Hematopoietic multipotent progenitor cell treated with erythropoietin and hydrocortisone succinate and interleukin-3 and kit ligand, for 15 days (in vitro differentiated cells): ENCODE data around the gene NETO1.

ENCODE experiments used
- DNase-seq: peaks from one replicate; pipeline ENCODE4 v3.0.0-alpha.2; 2015; ENCODE audit warnings: low spot score

The NETO1 gene, protein sequence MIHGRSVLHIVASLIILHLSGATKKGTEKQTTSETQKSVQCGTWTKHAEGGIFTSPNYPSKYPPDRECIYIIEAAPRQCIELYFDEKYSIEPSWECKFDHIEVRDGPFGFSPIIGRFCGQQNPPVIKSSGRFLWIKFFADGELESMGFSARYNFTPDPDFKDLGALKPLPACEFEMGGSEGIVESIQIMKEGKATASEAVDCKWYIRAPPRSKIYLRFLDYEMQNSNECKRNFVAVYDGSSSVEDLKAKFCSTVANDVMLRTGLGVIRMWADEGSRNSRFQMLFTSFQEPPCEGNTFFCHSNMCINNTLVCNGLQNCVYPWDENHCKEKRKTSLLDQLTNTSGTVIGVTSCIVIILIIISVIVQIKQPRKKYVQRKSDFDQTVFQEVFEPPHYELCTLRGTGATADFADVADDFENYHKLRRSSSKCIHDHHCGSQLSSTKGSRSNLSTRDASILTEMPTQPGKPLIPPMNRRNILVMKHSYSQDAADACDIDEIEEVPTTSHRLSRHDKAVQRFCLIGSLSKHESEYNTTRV

DNA sequence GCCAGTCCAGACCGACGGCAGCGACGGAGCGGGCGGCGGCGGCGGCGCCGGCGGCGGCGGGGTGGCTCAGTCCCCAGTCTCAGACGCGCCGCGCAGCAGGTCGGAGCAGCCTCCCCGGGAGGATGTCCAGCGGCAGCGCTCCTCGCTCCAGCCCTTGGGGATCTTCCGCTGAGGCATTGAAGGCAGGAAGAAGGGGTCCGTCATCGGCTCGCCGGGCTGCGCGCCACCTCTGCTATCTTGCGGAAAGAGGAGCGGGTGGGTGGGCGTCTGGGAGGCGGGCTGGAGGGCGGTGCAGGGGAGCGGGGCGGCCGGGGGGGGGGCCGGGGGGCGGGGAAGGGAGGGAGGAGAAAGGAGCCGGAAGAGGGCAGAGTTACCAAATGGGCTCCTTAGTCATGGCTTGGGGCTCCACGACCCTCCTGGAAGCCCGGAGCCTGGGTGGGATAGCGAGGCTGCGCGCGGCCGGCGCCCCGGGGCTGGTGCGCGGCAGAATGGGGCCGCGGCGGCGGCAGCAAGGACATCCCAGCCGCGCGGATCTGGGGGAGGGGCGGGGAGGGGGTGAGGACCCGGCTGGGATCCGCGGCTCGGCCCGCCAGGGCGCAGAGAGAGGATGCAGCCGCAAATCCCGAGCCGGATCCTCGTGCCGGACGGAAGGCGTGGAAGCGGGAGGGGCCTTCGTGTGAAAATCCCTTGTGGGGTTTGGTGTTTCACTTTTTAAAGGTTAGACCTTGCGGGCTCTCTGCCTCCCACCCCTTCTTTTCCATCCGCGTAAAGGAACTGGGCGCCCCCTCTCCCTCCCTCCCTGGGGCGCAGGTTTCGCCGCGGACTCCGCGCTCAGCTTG is at the start of gene NETO1:
NETO1 (minus strand) TSS at position 242 of the 839 bp plus-strand sequence. CDS start 696 bp downstream, outside the sequence.
- no peak for DNase-seq

DNA sequence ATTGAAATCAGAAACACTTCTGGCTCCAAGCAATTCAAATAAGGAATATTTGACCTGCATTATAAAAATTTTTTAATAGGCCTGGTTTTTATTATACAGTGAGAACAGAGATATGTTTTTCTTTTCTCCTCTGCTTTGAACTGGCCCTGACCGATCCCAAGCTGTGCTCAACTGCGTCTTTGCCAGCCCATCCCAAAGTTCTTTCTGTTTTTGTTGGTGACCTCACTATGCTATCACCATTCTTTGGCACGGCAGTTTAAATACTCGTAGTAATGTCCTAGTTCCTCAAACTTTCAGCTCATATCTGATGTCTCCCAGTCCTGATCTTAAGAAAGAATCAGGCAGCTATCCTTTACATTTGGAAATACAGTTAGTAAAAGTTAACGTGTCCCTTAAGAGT is 42.3 kb upstream of the NETO1 start:
- DNase-seq, result no peak

DNA sequence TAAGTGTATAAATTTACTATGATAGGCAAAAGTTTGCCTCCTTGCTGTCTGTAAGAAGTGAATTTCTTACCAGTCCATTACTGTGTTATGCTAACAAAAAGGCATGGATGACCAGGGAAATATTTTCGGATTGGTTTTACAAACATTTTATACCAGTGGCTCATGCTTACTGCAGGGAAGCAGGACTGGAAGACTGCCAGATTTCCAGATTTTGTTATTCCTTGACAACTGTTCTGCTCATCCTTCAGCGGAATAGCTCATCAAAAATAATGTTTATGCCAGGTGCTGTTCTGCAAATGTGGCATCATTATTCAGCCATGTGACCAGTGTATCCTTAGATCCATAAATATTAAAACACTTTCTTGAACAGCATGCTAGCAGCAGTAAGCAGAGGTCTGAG is 40.4 kb upstream of the NETO1 start:
- no peak for DNase-seq

DNA sequence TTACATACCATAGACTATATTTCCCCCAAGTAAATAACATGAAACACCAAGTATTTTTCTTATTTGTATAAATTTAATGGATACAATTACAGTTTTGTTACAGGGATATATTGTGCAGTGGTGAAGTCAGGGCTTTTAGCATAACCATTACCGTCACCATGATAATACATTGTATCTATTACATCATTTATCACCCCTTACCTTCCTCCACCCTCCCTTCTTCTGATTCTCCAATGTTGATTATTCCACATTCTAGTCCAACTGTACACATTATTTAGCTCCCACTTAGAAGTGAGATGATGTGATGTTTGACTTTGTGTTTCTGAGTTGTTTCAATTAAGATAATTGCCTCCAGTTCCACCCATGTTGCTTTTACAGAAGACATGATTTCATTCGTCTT is 35.2 kb upstream of the NETO1 start:
- DNase-seq, result no peak

DNA sequence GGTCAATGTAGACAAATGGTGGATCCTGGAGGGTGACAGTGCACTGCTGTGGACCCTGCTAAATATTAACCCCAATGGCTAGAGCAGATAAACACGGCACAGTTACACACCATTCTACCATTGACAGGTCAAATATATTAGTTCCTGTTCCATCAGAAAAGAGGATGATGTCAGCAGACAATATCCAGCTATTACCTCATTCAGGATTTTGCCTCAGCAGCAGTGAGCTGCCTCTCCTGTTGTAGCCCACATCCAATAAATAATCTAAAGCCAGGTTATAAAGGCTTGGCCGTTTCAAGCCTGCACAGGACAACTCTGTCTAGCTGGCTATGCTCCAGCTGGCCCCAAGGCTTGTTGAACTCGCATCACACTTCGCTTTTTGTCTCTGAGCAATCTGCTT is 31.6 kb upstream of the NETO1 start:
- no peak for DNase-seq

DNA sequence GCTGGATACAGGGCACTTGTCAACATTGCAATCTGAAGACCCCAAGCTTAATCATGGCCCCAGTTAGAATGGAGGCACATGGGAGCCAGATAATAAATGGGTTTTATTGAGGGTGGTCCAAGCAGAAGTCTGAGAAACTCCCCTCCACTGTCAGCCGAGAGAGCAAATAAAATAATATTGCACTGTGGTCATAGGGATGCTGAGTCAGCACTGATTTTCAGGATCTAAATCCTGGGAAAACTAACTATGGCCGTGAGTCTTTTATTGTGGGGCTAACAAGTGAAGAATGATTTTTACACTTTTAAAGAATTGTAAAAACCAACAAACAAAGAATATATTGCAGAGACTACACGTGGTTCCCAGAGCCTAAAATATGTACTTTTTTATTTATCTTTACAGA is 31.1 kb upstream of the NETO1 start:
- DNase-seq, result no peak

DNA sequence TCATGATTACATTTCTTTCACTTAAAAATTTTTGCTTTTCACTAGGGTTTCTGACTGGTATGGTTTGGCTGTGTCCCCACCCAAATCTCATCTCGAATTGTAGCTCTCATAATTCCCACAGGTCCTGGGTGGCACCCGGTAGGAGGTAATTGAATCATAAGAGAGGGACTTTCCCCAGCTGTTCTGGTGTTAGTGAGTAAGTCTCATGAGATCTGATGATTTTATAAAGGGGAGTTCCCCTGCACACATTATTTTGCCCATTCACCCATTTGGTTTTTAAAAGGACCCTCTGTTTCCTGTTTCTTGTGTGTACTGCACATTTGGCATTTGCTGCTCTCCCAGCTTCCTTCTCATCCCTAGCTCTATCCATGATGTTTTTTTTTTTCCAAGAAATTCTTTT is 27.8 kb upstream of the NETO1 start:
- no peak for DNase-seq

DNA sequence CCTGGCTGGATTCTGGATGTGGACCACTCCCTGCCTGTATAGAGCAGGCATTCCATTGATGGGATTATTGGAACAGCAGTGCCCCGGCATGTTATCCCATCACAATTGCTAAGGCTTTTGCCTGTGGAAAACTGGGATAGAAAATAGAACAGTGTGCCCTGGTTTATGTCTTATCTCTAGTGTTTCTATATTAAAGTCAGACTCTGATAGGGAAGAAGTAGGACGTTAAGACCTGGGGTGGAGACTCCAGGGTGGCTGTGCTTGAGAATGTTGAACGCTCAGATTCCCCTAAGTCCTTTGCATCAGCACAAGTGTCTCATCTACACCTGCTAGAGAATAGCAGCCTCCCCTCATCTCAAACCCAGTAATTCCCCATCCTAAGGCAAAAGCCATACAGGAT is 10.8 kb upstream of the NETO1 start:
- DNase-seq, result no peak

DNA sequence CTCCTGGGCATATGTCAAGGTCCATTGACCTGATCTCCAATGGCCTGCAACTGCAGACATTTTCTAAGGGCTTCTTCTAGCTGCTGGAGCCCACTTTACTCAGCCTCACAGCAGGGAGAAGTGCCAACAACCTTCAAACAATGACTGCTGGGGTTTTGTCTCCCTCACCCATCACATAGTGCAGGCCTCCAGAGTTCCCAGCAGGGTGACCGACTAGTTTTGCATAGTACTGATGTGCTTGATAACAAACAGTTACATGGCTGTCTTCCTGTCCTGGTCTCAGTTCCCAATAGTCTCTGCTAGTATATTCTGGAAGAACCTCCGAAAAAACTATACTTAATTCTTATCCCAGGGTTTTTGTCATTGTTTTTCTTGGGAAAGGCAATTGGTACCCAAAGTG is 10.4 kb upstream of the NETO1 start:
- no peak for DNase-seq

DNA sequence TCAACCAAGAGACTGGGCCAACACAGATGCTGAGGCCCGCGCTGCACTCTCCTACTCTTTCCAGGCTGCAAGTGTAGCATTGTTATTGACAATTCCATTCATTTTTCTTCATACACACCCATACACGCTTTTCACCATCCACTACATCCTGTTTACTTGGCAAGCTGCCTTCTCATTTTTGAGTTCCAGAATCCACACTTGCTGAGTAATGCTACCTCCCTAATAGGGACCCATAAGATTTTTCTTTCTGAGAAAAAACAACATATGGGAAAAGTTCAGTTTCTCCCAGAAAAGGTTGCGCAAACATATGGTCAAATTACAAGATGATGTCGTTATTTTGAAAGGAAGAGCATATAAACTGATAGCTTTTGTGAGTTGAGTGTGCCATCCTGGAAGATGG is 3.3 kb upstream of the NETO1 start:
- DNase-seq, result no peak

DNA sequence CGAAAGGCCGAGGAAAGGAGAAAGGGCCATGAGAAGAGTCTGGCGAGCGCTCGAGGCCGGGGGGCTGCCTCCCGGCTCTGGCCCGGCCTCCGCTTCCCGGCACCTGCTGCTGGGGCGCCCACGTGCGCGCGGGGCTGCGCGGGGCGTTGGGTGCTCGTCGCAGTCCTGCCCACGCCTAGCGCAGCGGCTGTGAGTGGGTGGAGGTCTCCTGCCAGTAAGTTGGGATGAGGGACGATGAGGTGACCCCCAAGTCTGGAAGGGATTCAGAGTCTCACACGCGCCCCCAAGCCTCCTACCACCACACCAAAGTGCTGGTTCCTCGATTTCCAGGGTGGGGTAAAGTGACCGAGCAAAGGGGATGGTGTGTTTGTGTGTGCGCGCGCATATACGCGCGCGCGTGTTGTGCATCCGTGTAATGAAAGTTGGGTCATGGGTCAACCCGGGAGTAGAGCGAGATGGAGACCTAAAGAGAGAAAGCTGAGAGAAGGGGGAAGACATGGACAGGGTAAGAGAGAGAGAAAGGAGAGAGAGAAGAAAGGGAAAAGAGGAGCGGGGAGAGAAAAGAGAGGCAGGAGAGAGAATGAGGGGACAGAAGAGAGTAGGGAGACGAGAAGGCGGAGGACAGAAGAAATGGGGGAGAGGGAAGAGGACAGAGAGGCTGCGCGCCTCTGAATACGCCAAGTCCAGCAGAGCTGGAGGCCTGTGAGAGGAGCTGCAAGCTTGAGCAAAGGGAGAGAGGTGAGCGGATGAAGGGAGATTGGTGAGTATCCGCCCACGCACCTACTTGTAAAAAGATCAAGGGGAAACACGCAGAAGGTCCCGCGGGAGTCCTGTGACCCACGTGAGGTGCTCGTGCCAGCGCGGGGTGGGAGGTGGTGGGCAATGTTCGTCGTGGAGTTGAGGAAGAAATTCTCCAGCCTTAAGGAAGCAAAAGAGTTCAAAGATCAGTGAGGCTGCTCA is 1.7 kb upstream of the NETO1 start:
- no peak for DNase-seq

DNA sequence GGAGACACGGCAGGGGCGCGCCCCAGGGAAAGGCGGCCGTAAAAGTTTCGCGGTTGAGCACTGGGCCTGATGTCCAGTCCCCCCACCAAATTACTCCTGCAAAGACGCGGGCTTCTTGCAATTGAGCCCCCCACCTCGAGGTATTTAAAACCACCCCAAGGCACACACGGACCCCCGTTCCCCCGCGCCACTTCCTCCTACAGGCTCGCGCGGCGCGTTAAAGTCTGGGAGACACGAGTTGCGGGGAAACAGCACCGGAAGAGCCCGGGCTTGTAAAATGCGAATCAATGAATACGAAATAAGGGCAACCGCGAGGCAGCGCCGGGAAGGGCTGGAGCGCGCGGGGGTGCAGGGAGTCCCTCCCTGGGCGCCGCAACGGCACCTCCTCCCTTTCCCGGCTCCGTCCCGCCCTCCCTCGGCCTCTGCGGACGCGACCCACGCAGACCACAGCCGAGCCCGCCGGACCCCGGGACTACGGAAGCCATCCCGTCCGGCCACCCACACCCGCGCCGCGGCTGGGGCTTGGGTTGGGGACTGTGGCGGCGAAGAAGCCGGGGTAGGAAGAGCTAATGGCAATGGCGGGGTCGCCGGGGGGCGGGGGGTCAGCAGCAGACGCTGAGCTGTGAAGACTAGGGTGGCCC is 918 bp upstream of the NETO1 start:
- no peak for DNase-seq

DNA sequence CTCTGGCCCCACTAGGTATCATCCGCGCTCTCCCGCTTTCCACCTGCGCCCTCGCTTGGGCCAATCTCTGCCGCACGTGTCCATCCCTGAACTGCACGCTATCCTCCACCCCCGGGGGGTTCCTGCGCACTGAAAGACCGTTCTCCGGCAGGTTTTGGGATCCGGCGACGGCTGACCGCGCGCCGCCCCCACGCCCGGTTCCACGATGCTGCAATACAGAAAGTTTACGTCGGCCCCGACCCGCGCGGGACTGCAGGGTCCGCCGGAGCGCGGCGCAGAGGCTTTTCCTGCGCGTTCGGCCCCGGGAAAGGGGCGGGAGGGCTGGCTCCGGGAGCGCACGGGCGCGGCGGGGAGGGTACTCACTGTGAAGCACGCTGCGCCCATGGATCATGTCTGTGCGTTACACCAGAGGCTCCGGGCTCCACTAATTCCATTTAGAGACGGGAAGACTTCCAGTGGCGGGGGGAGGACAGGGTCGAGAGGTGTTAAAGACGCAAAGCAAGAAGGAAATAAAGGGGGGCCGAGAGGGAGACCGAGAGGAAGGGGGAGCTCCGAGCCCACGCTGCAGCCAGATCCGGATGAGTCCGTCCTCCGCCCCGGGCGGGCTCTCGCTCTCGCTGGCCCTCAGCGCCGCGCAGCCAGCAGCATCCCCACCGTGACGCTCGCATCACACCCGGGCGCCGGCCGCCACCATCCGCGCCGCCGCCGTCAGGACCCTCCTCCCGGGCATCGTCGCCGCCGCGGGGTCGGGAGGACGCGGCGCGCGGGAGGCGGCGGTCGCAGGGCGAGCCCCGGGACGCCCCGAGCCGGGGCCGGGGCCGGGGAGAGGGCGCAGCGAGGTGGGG is 664 bp downstream of the NETO1 start:
- DNase-seq, result no peak

DNA sequence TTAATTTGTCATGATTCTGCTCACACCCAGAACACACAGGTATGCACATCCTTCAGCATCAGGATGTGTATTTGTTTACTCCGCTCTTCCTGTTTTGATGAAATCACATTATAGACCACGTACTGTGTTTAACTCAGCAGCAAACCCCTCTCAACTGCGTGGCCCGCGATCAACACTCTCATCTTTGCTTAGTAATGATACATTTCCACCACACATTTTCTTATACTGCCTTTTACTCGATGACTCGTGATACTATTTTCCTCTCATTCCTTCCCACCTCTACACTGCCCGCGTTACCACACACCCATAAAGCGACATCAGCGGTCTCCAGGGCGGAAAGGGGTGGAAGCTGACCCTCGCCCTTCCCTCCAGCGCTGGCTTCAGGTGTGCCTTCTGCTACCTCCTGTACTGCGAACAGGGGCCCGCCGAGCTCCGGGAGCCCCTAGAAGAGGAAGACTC is 1.3 kb downstream of the NETO1 start:
- no peak for DNase-seq

DNA sequence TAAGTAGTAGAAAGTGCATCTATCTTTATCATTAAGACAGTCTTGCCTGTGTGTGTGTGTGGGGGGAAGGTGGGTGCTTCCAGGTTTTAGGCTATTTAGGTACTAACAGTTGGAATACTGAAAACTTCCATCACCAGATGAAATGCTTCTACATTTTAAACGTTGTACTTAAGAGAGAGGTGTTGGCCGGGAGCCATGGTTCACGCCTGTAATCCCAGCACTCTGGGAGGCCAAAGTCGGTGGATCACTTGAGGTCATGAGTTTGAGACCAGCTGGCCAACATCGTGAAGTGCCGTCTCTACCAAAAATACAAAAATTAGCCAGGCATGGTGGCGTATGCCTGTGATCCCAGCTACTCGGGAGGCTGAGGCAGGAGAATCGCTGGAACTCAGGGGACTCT is 4.0 kb downstream of the NETO1 start:
- no peak for DNase-seq

DNA sequence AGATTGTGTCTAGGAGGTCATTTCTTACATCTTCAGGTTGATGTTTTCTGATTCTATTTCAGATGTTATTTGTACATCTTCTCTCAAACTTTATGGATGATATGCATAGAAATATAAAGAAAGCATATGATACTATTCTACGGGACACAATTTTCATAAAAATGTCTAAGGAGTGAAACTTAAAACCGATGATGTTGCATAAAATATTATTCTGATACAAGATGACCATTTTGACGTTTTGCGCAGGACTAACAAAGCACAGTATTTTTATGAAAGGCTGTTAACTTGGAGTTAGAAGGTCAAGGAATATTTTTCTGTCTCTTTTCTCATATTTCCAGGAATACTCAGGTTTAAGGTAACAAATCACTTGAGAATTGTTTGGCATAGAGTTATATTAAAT is 8.7 kb downstream of the NETO1 start:
- DNase-seq, result no peak

DNA sequence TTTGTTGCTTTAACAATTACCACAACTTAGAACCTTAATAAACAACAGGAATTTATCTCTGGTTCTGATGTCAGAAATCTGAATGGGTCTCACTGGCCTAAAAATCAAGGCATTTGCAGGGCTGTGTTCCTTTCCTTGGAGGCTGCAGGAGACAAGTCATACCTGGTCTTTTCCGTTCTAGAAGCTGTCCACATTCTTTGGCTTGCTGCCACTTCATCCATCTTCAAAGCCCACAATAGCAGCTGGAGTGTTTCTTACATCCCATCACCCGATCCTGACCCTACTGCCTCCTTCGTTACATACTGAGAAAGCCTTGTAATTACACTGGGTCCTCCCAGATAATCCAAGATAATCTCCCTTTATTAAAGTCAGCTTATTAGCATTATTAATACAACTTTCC is 18.1 kb downstream of the NETO1 start:
- no peak for DNase-seq

DNA sequence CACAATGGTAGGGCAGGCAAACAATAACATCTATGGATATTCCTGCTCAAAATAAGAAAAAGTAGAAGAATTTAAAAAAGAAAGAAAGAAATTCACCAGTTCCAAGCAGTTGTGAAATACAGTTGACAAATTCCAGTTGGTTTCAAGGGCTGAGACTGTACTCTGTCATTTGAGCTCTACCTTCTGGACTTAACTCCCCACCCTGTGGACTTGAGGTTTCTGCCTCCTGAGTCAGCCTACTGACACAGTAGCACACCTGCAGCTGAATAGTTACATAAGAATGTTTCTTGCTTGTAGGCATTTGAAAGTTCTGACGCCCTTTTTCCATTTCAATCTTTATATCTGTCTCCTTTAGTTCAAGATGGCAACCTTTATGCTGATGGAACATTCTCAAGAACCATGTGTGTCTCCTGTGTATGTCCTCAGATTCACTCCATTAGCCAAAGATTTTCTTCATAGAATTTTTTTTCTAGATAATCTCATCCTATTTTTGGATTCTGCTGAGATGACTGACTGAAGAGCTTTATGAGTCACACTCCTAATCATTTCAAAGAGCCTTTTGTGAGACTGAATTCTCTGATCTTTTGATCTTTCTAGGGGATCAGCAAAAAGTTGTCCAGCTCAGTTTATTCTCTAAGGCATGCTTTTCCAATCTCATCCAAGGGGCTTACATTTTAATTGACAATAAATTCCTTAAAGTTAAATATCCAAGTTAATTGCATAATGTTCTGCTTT is 19.1 kb downstream of the NETO1 start:
- no peak for DNase-seq

DNA sequence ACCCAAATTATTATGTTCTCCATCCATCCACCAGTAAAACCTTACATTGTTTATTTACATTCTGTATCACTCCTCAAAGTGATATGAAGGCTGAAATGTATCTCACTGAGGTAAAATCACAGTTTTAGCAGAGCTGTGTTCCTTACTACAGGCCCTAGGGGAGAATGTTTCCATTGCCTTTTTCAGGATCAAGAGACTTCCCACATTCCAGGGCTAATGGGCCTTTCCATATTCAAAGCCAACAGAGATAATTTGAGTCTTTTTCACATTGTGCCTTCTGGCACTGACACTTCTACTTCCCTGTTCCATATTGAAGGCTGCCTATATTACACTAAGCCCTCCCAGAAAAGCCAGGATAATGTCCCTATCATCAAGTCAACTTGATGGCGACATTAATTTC is 20.0 kb downstream of the NETO1 start:
- no peak for DNase-seq
